DMS53 treated with DMSO at 0.1 percent for 48 hours (cell line): ENCODE results near the gene UNC93A.
"Not testable (repeated sequence)": the region's sequence is repeated elsewhere in the genome, so short reads cannot be mapped to it uniquely, and the experiment has no call there.

ENCODE experiments used
- DNase-seq: peaks from one replicate; lab custom pipeline; 2025; ENCODE audit not compliant: unreplicated experiment; lab: John Stamatoyannopoulos, UW

The UNC93A gene

GRCh38 chr6:167270499-167271311 is 20.4 kb upstream of the UNC93A start:
- no peak for DNase-seq

GRCh38 chr6:167272151-167272550 is 19.0 kb upstream of the UNC93A start:
- DNase-seq = no peak

GRCh38 chr6:167272696-167273379 is 18.3 kb upstream of the UNC93A start:
- DNase-seq = no peak

- DNase-seq = no peak
Observed at GRCh38 chr6:167274270-167274669, 16.8 kb upstream of the UNC93A start.

GRCh38 chr6:167275001-167275400 is 16.1 kb upstream of the UNC93A start:
- no peak for DNase-seq

DNA sequence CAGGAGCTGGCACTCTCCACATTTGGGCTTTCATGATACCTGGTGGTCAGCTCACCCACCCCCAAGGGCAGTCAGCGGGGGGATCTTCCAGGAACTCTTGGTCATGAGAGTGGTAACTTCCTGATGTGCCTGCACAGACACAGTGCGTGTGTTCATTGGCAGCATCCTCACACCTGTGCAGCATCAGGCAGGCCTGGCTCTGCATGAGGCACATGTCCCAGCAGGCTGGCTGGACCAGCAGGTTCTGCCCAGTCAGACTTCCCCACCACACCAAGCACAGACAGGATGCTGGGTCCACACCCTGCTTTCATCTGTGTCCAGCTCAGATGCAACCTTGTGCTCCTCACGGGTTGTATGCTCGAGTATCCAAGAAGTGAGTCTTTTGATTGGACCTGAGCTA is 15.7 kb upstream of the UNC93A start:
- no peak for DNase-seq

DNA sequence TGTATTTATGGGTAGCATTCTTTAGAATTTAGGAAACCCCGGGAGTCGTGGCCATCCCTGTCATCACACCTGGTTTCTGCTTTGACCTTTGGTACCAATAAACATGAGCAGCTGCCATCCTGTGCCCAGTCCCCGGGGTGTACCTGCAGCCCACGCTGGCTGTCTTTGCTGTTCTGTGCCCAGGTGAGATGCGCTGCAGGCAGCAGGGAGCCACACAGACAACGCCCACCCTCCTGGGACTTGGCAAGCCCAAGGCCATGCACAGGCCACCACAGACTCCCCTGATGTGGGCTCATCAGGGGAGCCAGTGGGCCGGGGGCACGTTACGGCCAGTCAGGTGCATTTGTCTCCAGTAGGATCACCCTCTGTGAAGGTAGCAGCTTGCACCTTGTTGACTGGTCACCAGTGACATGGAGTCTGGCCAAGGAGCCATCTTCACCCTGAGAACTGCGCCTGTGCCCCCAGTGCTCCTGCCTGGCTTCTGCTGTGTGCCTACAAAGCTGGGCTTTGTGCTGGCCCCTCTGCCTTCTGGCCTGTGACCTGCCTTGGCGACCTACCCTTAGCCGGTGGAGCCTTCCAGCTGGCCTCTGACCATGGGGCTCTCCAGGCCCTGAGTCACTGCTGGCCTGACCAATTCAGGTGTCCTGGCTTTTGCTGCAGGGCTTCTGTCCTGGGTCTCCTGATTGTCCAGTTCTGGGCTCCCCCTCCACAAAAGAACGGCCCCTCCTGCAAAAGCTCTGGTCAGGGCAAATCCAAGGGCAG is 14.2 kb upstream of the UNC93A start:
- DNase-seq = no peak

DNA sequence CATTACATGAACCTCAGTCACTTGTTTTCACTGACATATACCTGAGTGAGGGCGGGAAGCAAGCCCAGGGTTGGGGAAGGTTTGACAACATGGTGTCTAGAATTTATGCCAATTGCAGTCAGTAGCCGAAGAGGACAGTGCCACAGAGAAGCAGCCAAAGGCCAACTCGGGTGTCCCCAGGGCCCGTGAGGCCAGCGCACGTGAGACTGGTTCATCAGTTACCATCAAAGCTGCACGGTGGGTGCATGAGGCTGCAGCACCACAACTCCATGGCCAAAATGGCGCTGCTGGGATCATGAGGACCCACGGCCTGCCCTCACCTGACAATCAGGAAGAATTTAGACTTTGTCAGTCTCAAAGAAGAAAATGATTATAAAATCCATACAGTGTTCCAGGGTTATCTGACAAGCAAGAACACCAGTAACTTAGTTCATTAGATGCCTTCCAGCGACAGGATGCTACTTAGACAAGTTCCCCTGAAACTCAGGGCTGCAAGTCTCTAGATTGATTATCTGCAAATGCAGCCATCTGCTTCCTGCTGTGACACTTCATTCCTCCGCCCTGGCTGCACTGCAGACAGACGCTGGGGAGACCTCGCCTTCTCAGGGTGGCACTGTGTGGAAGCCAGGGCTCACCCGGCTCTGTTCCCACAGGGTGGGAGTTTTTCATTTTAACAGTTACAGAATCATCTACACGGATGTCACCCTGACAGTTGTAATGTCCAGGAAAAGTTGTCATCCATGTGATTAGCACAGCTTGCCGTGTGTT is 12.8 kb upstream of the UNC93A start:
- DNase-seq = not testable (repeated sequence)

- DNase-seq = no peak
Observed at GRCh38 chr6:167279766-167280446, 11.2 kb upstream of the UNC93A start.

GRCh38 chr6:167280466-167280865 is 10.6 kb upstream of the UNC93A start:
- DNase-seq = not testable (repeated sequence)

DNA sequence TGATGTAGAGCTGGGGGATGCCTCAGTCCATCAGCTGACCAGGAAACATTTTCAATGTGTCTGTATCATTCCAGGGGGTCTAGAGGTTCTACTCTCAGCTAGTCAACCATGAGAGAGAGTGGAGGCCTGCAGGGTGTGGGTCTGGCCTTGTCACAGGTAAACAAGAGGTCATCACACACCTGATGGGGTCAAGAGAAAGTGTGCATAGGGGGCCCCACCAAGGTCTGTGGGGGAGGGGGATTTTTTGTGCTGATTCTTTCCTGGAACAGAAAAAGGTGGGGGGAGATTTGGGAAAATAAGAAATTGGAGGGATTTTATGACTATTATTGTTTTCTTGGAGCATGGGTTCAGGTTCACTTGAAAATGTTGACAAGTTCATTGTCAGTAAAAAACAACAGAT is 8.9 kb upstream of the UNC93A start:
- DNase-seq = no peak

- DNase-seq = not testable (repeated sequence)
Observed at GRCh38 chr6:167284565-167284964, 6.5 kb upstream of the UNC93A start.

DNA sequence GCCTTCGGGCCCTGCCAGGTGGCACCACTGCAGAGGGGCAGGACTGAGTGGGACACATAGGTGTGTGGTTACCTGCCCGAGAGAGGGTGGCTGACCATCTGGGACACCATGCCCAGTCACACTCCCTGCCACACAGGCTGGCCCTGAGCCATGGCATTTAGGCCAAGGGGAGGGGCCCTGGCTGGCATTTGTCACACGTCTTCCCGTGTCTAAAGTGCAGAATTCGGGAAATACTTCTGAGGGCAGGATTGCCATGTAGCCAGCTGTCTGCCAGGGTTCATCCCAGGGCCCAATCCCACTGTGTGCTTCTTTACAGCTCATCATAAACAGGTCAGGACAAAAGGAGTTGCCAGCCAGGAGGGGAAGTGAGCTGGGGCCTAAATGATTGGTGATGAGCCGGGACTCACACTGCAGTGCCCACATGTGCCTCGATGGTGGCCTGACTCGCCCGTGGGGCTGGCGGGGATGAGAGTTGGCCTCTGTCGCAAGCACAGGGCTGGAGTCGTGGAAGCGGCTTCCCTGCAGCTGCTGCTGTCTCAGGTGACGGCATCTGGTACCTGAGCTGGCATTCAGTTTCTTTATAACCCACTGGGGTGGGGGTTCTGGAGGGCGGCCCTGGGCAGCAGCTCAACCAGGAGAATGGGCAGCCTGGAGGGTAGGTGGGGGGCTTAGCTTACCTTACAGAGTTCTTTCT is 5.9 kb upstream of the UNC93A start:
- no peak for DNase-seq

GRCh38 chr6:167287513-167288048 is 3.5 kb upstream of the UNC93A start:
- no peak for DNase-seq

GRCh38 chr6:167288591-167289225 is 2.4 kb upstream of the UNC93A start:
- peak; percentile 21 for DNase-seq

DNA sequence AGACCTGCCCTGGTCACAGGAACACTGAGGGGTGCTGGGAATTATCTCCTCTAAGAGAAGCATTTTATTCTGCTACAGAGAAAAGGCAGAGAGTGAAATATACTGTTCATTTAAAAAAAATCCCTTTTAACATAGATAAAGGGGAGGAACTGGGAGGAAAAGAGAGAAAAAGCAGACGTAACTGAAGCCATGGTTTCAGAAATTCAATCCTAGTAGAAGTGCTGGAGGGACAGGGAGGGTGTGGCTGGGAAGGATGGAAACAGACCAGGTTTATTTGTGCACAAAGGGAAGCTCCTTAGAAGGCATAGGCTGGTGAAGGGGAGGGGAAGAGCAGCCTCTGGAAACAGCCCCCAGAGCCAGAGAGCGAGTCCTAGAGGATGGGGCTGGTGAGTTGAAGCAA is 1.8 kb upstream of the UNC93A start:
- DNase-seq = not testable (repeated sequence)

- no peak for DNase-seq
Observed at GRCh38 chr6:167291623-167292300, 647 bp downstream of the UNC93A start.

DNA sequence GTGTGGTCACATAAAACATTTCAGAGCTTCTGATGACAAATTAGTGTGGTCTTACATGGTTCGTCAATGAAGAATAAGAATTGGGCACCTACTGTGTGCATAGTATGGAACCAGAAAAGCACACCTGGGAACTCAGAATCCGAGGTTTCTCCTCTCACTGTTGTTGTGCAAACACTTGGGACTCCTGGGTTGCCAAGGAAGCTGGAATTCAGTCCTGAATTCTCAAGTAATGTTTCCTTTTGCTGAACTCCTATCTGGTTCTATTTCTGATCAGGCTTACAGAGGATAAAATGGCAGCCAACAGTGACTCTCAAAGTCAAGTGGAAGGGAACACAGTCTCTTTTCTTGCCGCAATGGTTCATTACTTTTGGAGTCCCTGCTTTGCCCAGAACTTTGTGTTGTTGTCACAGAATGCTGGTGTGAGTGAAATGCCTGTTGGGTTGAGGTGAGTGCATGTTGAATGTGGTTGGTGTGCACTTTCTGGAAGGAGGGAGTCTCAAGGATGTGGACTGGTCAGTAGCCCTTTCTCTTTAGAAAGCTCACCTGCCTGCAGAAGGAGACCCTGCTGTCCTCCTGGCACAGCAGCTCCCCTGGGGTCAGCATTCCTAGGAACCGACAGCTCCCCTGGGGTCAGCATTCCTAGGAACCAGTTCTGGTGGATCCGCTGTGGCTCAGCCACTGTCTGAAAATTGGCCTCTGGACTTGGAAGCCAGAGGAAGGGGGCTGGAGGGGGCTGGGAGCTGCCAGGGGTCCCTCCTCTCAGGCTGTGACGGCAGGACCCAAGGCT is 1.4 kb downstream of the UNC93A start:
- DNase-seq = no peak
